HG03520 (cell line): ENCODE data around the gene ABCD1.
"Not testable (repeated sequence)": the region's sequence is repeated elsewhere in the genome, so short reads cannot be mapped to it uniquely, and the experiment has no call there.

Experiments used
- ATAC-seq: cut with Tn5 transposase; IDR thresholded peaks from one replicate; pipeline ENCODE4 v1.9.1; 2021; ENCODE audit warnings: mild to moderate bottlenecking, moderate library complexity; ENCODE audit not compliant: unreplicated experiment

The ABCD1 gene

GRCh38 chrX:153724252-153725038, at the start of gene ABCD1, which contains the start of gene BCAP31:
ABCD1 (plus strand) TSS chrX:153724856; CDS start chrX:153725267, 411 bp downstream.
BCAP31 (minus strand) TSS chrX:153724387; CDS start chrX:153723244, 1,143 bp downstream.
- ATAC-seq: peak; percentile 55

DNA sequence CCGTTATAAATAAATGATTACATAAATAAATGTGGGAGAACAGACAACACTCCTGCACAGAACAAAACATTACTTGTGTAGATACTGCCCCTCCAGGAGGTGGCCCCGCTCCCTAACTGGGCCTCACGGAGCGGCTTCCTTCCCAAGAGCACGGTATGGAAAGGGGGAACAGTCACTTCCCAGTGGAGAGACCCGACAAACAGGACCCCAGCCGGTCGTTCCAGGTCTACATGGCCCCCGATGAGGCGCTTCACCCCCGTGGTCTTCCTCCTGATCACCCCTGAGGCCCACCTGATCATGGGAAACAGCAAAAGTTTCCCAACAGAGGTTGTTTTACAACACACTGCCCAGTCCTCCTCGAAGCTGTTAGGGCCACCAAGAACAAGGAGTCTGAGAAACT, 43.5 kb upstream of the ABCD1 start:
- ATAC-seq: no peak

- not testable (repeated sequence) for ATAC-seq
Measured at GRCh38 chrX:153683486-153683885, 41.2 kb upstream of the ABCD1 start.

DNA sequence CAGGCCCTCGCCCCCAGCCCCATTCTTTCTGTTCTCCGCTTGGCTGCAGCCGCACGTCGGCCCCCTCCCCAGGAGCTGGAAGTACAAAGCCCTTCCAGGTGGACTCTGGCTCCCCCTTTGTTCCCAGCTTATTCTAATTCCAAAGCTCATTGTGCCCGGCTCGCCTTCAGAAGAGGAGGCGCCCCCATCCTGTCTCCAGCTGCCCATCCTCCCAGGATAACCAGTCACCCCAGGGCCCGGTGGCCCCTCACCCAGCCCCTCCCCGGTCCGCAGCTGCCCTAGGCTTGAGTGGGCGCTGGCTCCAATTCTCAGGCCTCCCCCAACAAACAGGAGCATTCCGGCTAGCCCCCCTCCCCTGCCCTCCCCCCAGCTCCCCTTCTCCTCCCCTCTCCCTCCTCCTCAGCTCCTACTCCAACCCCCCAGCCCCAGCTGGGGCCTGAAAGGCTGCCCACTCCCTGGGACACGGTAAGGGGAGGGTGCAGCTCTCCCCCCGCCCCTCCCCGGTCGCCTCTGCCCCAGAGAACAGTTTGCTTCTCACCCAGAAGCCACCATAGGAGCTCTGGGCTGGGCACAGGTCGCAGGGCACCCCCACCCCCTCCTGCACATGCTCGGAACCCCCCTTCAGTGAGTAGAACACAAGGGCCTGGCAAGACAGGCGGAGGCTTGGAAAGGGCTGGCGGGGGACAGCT, 40.0 kb upstream of the ABCD1 start:
- no peak for ATAC-seq

GRCh38 chrX:153685156-153685536, 39.5 kb upstream of the ABCD1 start:
- no peak for ATAC-seq

DNA sequence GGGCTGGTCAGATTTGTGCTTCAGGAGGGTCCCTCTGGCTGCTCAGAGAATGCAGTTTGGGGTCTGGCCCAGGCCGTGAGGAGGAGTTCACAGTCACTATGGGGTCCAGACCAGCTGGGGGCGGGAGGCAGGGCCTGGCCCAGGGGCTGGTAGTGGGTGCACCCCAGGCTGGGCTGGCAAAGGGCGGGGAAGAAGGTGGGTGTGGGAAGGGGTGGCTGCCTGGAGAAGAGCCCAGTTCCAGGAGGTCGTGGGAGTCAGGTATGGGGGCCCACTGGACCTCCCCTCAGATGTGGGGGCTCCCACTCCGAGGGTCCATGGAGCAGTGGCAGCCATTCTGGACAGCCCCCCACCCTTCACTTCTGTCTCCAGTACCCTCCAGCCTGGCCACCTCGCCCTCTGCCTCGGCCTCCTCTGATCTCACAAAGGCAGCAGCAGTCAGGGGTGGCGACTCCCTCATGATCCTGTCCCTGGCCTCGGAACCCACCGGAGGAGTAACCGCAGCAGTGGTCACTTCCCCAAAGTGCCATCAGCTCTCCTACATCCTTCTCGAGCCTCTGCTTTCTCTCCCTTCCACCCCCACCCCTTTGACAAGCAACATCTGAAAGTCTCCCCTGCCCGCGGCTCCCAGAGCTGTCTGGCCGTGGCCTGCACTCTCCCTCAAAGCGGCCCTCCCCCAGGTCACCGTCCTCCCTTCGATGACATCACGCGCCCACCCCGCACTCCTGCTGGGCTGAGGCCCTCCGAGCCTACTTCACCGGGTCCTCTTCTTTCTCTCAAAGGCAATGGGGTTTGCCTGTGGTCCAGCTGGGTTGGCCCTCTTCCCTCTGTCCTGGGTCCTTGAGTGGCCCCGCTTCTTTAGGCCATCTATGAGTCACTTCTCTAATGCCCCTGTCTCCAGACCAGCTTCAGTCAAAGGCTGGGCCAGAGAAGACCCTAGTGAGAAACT, 38.6 kb upstream of the ABCD1 start:
- ATAC-seq: no peak

GRCh38 chrX:153686711-153687110, 37.9 kb upstream of the ABCD1 start:
- ATAC-seq: no peak

- no peak for ATAC-seq
Measured at GRCh38 chrX:153687121-153688039, 37.3 kb upstream of the ABCD1 start, which contains the start of gene SLC6A8. SLC6A8 (plus strand) TSS chrX:153687926; CDS start chrX:153688575, 649 bp downstream.

- ATAC-seq: no peak
Measured at GRCh38 chrX:153688071-153688470, 36.6 kb upstream of the ABCD1 start.

DNA sequence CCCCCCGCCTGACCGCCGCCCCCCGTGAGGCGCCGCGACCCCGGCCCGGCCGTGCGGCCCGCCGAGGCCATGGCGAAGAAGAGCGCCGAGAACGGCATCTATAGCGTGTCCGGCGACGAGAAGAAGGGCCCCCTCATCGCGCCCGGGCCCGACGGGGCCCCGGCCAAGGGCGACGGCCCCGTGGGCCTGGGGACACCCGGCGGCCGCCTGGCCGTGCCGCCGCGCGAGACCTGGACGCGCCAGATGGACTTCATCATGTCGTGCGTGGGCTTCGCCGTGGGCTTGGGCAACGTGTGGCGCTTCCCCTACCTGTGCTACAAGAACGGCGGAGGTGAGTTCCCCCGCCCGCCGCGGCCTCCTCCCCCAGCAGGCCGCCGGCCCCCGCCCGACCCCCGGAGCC, 36.1 kb upstream of the ABCD1 start:
- ATAC-seq: no peak

GRCh38 chrX:153688911-153689590, 35.6 kb upstream of the ABCD1 start:
- no peak for ATAC-seq

DNA sequence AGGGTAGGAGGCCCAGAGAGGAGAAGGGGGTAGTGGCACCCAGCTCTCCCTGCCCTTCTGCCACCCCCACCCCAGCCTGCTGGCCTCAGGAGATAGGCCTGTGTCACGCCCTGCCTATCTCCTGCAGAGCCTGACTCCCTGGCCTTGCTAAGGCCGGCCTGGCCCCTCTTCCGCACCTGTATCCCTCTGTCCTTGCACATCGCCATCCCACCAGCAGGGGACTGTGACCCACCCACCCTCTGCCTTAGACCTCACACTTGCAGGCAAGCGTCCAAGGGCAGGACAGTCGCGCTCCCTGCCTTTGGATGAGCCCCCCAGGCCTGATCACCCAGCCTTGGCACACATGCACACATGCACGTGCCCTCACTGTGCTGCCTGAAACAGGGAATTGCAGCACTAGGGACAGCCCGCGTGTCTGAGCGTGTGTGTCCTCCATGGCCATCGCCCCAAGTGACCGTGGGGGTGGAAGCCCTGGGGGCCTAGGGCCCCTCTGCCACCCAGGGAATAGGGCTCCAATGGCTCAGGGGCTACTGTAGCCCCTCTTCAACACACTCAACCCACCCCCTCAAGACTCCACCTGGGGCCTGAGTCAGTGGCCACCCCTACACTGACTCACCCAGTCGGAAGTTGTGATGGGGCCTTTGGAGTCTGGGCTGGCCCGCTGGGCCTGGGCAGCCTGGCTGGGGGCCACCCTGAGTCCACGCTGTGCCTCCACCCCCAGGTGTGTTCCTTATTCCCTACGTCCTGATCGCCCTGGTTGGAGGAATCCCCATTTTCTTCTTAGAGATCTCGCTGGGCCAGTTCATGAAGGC, 34.8 kb upstream of the ABCD1 start:
- no peak for ATAC-seq

DNA sequence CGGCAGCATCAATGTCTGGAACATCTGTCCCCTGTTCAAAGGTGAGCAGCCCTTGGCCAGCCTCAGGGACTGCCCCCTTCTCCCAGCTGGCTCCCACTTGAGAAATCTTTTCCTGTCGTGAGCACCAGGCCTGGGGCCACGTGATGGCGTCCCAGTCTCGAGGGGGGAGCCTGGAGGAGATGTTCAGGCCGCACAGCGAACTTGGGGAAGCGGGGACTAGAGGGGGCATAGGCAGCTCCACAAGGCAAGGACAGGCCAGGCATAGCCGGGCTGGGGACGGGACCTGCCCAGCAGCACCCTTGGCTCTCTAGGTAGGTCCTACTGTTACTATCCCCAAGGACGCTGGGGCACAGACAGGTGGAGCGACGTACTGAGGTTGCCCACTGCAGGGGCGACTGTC, 34.2 kb upstream of the ABCD1 start:
- ATAC-seq: no peak

DNA sequence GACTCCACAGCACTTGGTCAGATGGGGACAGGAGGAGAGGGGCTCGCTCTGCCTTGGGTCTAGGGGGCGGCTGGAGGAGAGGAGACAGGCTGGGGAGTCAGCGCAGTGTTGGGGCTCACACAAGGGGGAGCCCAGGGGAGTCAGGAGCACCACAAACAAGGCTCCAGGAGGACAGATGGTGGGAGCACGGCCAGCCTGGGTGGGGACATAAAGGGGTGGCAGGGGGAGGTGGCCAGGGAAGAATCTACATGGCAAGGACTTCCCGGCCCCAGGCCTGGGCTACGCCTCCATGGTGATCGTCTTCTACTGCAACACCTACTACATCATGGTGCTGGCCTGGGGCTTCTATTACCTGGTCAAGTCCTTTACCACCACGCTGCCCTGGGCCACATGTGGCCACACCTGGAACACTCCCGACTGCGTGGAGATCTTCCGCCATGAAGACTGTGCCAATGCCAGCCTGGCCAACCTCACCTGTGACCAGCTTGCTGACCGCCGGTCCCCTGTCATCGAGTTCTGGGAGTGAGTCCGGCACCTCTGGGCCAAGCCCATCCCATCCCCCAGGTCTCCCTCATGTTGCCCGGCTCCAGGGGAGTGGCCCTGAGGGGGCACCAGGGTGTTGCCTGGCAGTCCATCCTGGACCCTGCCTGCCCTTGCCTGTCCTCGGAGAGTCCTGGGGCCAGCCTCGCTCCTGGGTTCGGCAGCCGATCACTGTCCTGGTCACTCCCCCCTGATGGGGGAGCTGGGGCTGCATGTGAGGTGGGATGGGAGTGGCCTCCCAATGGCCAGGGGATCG, 33.4 kb upstream of the ABCD1 start:
- ATAC-seq: not testable (repeated sequence)

DNA sequence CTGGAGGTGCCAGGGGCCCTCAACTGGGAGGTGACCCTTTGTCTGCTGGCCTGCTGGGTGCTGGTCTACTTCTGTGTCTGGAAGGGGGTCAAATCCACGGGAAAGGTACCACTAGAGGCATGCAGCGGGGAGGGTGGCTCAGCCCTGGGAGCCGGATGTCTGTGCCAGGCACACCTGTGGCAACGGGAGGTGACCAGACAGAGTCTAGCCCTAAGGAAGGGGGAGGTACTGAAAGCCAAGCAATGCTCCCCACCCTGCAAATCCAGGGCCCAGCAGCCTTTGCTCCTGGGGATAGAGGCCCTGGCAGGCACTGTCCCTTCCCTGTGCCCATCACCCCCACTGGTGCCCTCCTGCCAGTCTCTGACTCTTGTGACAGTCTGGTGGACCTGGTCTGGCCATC, 32.7 kb upstream of the ABCD1 start:
- ATAC-seq: no peak

DNA sequence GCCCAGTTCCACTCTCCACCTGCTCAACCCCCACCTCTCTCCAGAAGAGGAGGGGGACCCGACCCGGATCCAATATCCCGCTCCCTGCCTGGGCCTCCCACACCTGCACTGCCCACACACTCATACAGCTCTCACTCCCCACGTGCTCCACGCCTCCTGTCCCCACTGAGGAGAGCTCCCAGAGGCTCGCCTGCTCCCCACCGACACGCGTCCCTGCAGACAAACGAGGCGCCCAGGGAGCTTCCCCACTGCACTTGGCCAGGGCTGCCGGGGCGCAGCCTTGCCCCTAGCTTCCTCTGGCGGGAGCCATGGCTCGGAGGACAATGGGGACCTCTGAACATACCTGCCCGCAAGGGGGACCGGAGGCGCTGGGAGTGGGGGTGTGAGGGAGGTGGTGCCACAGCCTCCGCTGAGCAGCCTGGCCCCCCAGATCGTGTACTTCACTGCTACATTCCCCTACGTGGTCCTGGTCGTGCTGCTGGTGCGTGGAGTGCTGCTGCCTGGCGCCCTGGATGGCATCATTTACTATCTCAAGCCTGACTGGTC, 32.0 kb upstream of the ABCD1 start:
- no peak for ATAC-seq
